Heart left ventricle (tissue), 16 donors: ENCODE results near the gene TMEFF2. TPM values are rescaled to one million over a fixed set of nuclear protein-coding genes. Genes with fewer than 3 reads are reported as not detected.

ENCODE experiments used
- ATAC-seq, 4 donors: fragments of 200-7000 bp; cut with Tn5 transposase; one replicate each; pipeline ENCODE4 v1.9.1; 2020 to 2022; ENCODE audit warnings: moderate library complexity in 4 of 4, mild to moderate bottlenecking in 3 of 4, moderate number of reproducible peaks in 1 of 4
- DNase-seq, 5 donors: peaks; one replicate each; pipeline ENCODE4 v3.0.0-alpha.2; 2020
- H3K27ac ChIP-seq, 12 donors: fragments of 200-600 bp; sonication (generic) in 4 of 12; one replicate each; pipeline versions ENCODE4 v1.5.0 to v1.8.0; 2016 to 2022; ENCODE audit warnings: mild to moderate bottlenecking in 2 of 12
- H3K27me3 ChIP-seq, 9 donors: fragments of 200-600 bp; sonication (generic) in 2 of 9; one replicate each; pipeline versions ENCODE4 v1.5.1 to v1.8.0; 2016 to 2022; ENCODE audit warnings: mild to moderate bottlenecking in 3 of 9
- H3K36me3 ChIP-seq, 9 donors: fragments of 200-600 bp; sonication (generic) in 2 of 9; one replicate each; pipeline versions ENCODE4 v1.5.0 to v1.8.0; 2018 to 2022; ENCODE audit warnings: mild to moderate bottlenecking in 2 of 9
- H3K4me1 ChIP-seq, 12 donors: fragments of 200-600 bp; sonication (generic) in 4 of 12; one replicate each; pipeline versions ENCODE4 v1.5.0 to v1.8.0; 2016 to 2022; ENCODE audit warnings: mild to moderate bottlenecking in 3 of 12
- H3K4me3 ChIP-seq, 12 donors: fragments of 200-600 bp; sonication (generic) in 4 of 12; one replicate each; pipeline versions ENCODE4 v1.5.0 to v1.8.0; 2017 to 2022; ENCODE audit warnings: mild to moderate bottlenecking in 9 of 12, moderate library complexity in 4 of 12
- H3K9me3 ChIP-seq, 12 donors: fragments of 200-600 bp; sonication (generic) in 4 of 12; one replicate each; pipeline versions ENCODE4 v1.5.0 to v1.8.0; 2016 to 2022; ENCODE audit warnings: mild to moderate bottlenecking in 1 of 12
- POLR2A ChIP-seq, 2 donors: fragments of 450-650 bp; IDR thresholded peaks; one replicate each; pipeline ENCODE4 v1.6.1; 2017; ENCODE audit warnings: antibody characterized with exemption in 2 of 2, mild to moderate bottlenecking in 2 of 2, moderate library complexity in 2 of 2
- WGBS, 4 donors: extraction: QIAGEN DNeasy Blood & Tissue Kit in 2 of 4; methylation state at CpG; one replicate each; pipeline versions ENCODE4 v1.1.5 to v1.1.7; 2013 to 2018; 5-methylcytosine and 5-hydroxymethylcytosine counted together
- intact Hi-C, 10 donors: fragments of 100-400 bp; cut with DNase I; formaldehyde crosslinking; loops; one replicate each; pipeline versions ENCODE4 v1.11.1 to v1.14.2; 2022
- polyA plus RNA-seq, 2 donors: library from polyadenylated mRNA; stranded (reverse); fragments of 200-250 nt; gene quantifications; one replicate each; pipeline ENCODE4 v1.2.3, GENCODE V29; 2013
- total RNA-seq, 9 donors: library from RNA; depleted of rRNA in 2 of 9; stranded (reverse); fragments of >200 nt in 2 of 9; fragmentation: NEBNext Ultra II Directional in 3 of 9; extraction: Animal tissue kit (Norgen Biotek cat#: 25700) in 3 of 9; gene quantifications; one replicate each; pipeline versions ENCODE4 v1.1.0 to v1.2.4, GENCODE V29; 2016 to 2023
- TF ChIP-seq, protein P1 (sequence below), 12 donors: fragments of 200-600 bp; sonication (generic) in 4 of 12; IDR thresholded peaks; one replicate each; pipeline versions ENCODE4 v1.5.0 to v1.8.0; 2018 to 2022; ENCODE audit warnings: antibody characterized with exemption in 12 of 12, mild to moderate bottlenecking in 5 of 12
- donor health status: ischemic (EF 13 %, LVEDD 7.1; RV severe dilation, severe dysfunction).
- donor health status: healthy with polysubstance abuse.
- donor health status: DM: no; HTN: yes; CAD: no.
- donor health status: DM: no; HTN: no; CAD: no.
- donor health status: ischemic (EF 25% LVEDD 6.9; RV normal size, moderate dysfunction).
- donor health status: ischemic (EF 25% LVEDD 5.7; RV mildly dilated, moderate dysfunction).
- donor health status: healthy.
- donor health status: DM: yes; HTN: yes; CAD: no.
- donor health status: ischemic (EF 35%, LVEDD 5.7; RV mildly dilated, moderate dysfunction).
- donor health status: nonischemic (EF 11% LVEDD 7.7; RV severe dilation, severe dysfunction).
- donor health status: DM: yes; HTN: yes; CAD: no.
- donor health status: PGD.
- donor health status: ischemic (EF 29% LVEDD 5.4; RV normal size, mild dysfunction).
- donor health status: nonischemic (EF 23%, LVEDD 6.1; RV moderate dilation, normal function).

The TMEFF2 gene
- total and polyA plus RNA-seq, 11 donors = 0.08 to 0.44 (median 0.23) TPM; not detected in 7

DNA sequence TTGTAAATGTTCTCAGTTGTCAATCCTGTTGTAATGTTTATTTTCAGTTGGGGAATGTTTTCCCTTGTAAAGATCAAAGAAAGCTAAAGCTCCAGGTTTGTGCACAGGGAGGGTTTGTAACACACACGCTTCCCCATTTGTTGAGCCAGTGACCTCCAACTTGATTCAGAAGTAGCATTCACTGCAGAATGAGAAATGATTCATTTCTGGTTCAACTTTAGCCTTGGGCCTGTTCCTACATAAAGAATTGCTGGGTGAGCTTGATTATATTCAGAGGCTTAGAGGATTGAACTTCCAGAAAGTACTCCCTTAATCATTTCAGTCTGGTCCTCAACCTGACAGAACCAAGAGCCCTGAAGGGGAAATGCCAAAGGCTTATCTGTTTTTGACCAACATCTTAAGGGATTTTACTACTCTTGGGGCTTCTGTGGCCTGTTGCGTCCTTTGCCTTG, 277.3 kb downstream of the TMEFF2 start:
- Histone ChIP-seq H3K4me3 (no peak overlapping the region), H3K9me3 (no peaks in the 10 kb centered on the region), H3K27me3 (no peaks in the 10 kb centered on the region), H3K36me3 (no peaks in the 10 kb centered on the region), H3K27ac (peak overlapping the region in 1 of 12 donors; percentile 41), H3K4me1 (peaks cover 0 to 8% (median 0%) of the 10 kb centered on the region in 12 donors)
- no peak for TF ChIP-seq POLR2A (IDR thresholded peaks at IDR 0.05)
- TF ChIP-seq, protein P1, sequence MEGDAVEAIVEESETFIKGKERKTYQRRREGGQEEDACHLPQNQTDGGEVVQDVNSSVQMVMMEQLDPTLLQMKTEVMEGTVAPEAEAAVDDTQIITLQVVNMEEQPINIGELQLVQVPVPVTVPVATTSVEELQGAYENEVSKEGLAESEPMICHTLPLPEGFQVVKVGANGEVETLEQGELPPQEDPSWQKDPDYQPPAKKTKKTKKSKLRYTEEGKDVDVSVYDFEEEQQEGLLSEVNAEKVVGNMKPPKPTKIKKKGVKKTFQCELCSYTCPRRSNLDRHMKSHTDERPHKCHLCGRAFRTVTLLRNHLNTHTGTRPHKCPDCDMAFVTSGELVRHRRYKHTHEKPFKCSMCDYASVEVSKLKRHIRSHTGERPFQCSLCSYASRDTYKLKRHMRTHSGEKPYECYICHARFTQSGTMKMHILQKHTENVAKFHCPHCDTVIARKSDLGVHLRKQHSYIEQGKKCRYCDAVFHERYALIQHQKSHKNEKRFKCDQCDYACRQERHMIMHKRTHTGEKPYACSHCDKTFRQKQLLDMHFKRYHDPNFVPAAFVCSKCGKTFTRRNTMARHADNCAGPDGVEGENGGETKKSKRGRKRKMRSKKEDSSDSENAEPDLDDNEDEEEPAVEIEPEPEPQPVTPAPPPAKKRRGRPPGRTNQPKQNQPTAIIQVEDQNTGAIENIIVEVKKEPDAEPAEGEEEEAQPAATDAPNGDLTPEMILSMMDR (IDR thresholded peaks at IDR 0.05) = no peak
- intact Hi-C loops = no loop called here
- ATAC-seq (no peak), DNase-seq (no peak)
- 95 to 100% (median 97%) methylated on average over 2 of the region's 2 CpGs for WGBS, 4 donors

DNA sequence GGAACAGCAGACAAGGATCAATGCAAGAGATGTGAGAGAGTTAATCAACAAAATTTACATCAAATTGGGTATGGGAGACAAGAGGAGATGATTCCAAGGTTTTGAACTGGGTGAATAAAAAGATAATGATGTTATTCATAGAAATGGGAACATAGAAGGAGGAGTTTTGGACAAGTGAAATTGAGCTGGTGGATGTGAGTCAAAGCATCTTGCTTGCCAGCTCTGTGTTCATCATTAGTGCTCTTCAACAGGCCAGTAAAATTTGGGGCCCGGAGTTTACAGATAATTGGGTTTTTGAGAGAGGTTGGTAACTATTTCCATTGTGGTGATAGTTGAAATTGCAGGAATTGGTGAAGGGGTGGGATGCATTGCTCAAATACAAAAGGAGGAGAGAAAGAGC, 277.9 kb downstream of the TMEFF2 start:
- Histone ChIP-seq H3K4me1 (peaks cover 0 to 8% (median 0%) of the 10 kb centered on the region in 12 donors), H3K27ac (no peak overlapping the region), H3K36me3 (no peaks in the 10 kb centered on the region), H3K27me3 (no peaks in the 10 kb centered on the region), H3K4me3 (no peak overlapping the region), H3K9me3 (no peaks in the 10 kb centered on the region)
- ATAC-seq (no peak), DNase-seq (no peak)
- intact Hi-C loops = no loop called here
- 83 to 94% (median 92%) methylated on average over 1 of the region's 1 CpG for WGBS, 4 donors
- TF ChIP-seq POLR2A (IDR thresholded peaks at IDR 0.05) = no peak
- TF ChIP-seq, protein P1 (IDR thresholded peaks at IDR 0.05) = no peak

DNA sequence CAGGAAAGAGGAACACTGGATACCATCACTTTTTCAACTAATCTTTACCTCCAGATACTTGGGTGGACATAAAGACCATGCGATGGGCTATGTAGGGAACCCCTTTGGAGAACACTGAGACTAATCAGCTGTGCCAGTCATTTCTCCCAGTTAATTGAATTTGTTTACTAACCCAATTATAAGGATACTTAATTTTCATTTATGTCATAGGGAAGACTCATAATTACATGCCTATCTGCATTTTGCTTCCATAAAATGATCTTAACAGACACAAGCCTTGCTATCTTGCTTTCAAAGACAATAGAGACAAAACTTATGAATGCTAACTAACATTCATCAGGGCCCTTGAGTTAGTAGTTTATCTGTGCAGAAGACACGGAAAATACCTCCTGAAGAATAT, 279.0 kb downstream of the TMEFF2 start:
- ATAC-seq (no peak), DNase-seq (no peak)
- no peaks in the 10 kb centered on the region for H3K36me3 ChIP-seq
- H3K27me3 ChIP-seq = no peaks in the 10 kb centered on the region
- intact Hi-C loops = loop anchor here in 1 of 10 donors (2.0 kb wide), 1 partner anchor 105 kb away; no protein-coding TSS in a partner anchor
- TF ChIP-seq, protein P1 (IDR thresholded peaks at IDR 0.05) = no peak
- no peak for TF ChIP-seq POLR2A (IDR thresholded peaks at IDR 0.05)
- H3K9me3 ChIP-seq = no peaks in the 10 kb centered on the region
- no peak overlapping the region for H3K4me3 ChIP-seq
- H3K27ac ChIP-seq = no peak overlapping the region
- H3K4me1 ChIP-seq = peaks cover 0 to 8% (median 0%) of the 10 kb centered on the region in 12 donors
- 94 to 100% (median 95%) methylated on average over 2 of the region's 2 CpGs for WGBS, 4 donors

DNA sequence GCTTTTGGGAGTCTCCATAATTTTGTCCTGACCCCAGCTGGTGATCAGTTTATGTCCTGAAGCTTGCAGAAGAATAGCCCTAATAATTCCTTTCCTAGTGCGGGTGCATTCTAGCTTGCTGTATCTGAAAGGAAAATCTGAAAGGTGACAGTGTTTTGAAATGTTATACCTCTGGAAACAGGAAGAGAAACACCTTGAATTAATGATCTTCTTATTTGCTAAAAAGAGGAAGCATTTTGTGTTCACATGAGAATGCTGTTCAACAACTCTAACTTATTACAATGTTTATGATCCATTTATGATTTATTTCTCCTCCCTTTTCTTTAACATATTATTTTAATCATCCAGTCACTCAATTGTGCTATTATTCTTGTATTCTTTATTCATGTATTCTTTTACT, 280.9 kb downstream of the TMEFF2 start:
- no peak overlapping the region for H3K4me3 ChIP-seq
- H3K27ac ChIP-seq = no peak overlapping the region
- H3K4me1 ChIP-seq = peaks cover 0 to 6% (median 0%) of the 10 kb centered on the region in 12 donors
- ATAC-seq (no peak), DNase-seq (no peak)
- TF ChIP-seq POLR2A (IDR thresholded peaks at IDR 0.05) = no peak
- TF ChIP-seq, protein P1 (IDR thresholded peaks at IDR 0.05) = no peak
- no peaks in the 10 kb centered on the region for H3K27me3 ChIP-seq
- intact Hi-C loops = loop anchor here in 2 of 10 donors (2.0 to 5.0 kb wide), 2 partner anchors 96 to 103 kb away; no protein-coding TSS in a partner anchor
- no peaks in the 10 kb centered on the region for H3K36me3 ChIP-seq
- WGBS, 4 donors = 61 to 93% (median 78%) methylated on average over 1 of the region's 1 CpG
- H3K9me3 ChIP-seq = no peaks in the 10 kb centered on the region
